Measurements from ENCODE around the gene TMEM86A.
"Not testable (repeated sequence)": the region's sequence is repeated elsewhere in the genome, so short reads cannot be mapped to it uniquely, and the experiment has no call there.

The TMEM86A gene

GRCh38 chr11:18698341-18699268, at the start of gene TMEM86A:
TMEM86A (plus strand) TSS chr11:18698779; CDS start chr11:18698887, 108 bp downstream.
- DNase-seq (ENCODE audit: extremely low read depth in 1 of 2, low read depth in 1 of 2), result peak; percentile 71 to 88

GRCh38 chr11:18650353-18650752, 48.2 kb upstream of the TMEM86A start:
- no peak for DNase-seq (ENCODE audit: extremely low read depth in 1 of 2, low read depth in 1 of 2)

- DNase-seq (ENCODE audit: extremely low read depth in 1 of 2, low read depth in 1 of 2), result no peak
Measured at GRCh38 chr11:18650859-18651557, 47.6 kb upstream of the TMEM86A start.

- DNase-seq (ENCODE audit: extremely low read depth in 1 of 2, low read depth in 1 of 2), result no peak
Measured at GRCh38 chr11:18657673-18658072, 40.9 kb upstream of the TMEM86A start.

- not testable (repeated sequence) for DNase-seq (ENCODE audit: extremely low read depth in 1 of 2, low read depth in 1 of 2)
Measured at GRCh38 chr11:18665353-18665872, 33.2 kb upstream of the TMEM86A start.

- DNase-seq (ENCODE audit: extremely low read depth in 1 of 2, low read depth in 1 of 2), result no peak
Measured at GRCh38 chr11:18668131-18668530, 30.4 kb upstream of the TMEM86A start.

GRCh38 chr11:18669219-18669596, 29.4 kb upstream of the TMEM86A start:
- DNase-seq (ENCODE audit: extremely low read depth in 1 of 2, low read depth in 1 of 2), result no peak

- no peak for DNase-seq (ENCODE audit: extremely low read depth in 1 of 2, low read depth in 1 of 2)
Measured at GRCh38 chr11:18669711-18670110, 28.9 kb upstream of the TMEM86A start.

GRCh38 chr11:18671246-18671645, 27.3 kb upstream of the TMEM86A start:
- no peak for DNase-seq (ENCODE audit: extremely low read depth in 1 of 2, low read depth in 1 of 2)

- peak; percentile 11 to 17 for DNase-seq (ENCODE audit: extremely low read depth in 1 of 2, low read depth in 1 of 2)
Measured at GRCh38 chr11:18672209-18672608, 26.4 kb upstream of the TMEM86A start.

- DNase-seq (ENCODE audit: extremely low read depth in 1 of 2, low read depth in 1 of 2), result no peak
Measured at GRCh38 chr11:18676803-18677202, 21.8 kb upstream of the TMEM86A start.

GRCh38 chr11:18677560-18677959, 21.0 kb upstream of the TMEM86A start:
- no peak for DNase-seq (ENCODE audit: extremely low read depth in 1 of 2, low read depth in 1 of 2)

- not testable (repeated sequence) for DNase-seq (ENCODE audit: extremely low read depth in 1 of 2, low read depth in 1 of 2)
Measured at GRCh38 chr11:18681949-18682348, 16.6 kb upstream of the TMEM86A start.

- no peak for DNase-seq (ENCODE audit: extremely low read depth in 1 of 2, low read depth in 1 of 2)
Measured at GRCh38 chr11:18682466-18682865, 16.1 kb upstream of the TMEM86A start.

- DNase-seq (ENCODE audit: extremely low read depth in 1 of 2, low read depth in 1 of 2), result no peak
Measured at GRCh38 chr11:18684267-18684666, 14.3 kb upstream of the TMEM86A start.

- not testable (repeated sequence) for DNase-seq (ENCODE audit: extremely low read depth in 1 of 2, low read depth in 1 of 2)
Measured at GRCh38 chr11:18691467-18692140, 7.0 kb upstream of the TMEM86A start.

- DNase-seq (ENCODE audit: extremely low read depth in 1 of 2, low read depth in 1 of 2), result no peak
Measured at GRCh38 chr11:18692941-18693760, 5.4 kb upstream of the TMEM86A start.

GRCh38 chr11:18696638-18697225, 1.8 kb upstream of the TMEM86A start:
- DNase-seq (ENCODE audit: extremely low read depth in 1 of 2, low read depth in 1 of 2), result no peak

GRCh38 chr11:18697576-18697975, 1.0 kb upstream of the TMEM86A start:
- DNase-seq (ENCODE audit: extremely low read depth in 1 of 2, low read depth in 1 of 2), result no peak

- no peak for DNase-seq (ENCODE audit: extremely low read depth in 1 of 2, low read depth in 1 of 2)
Measured at GRCh38 chr11:18699269-18699596, 654 bp downstream of the TMEM86A start.
